GM23248 (cell line): ENCODE measurements around the gene SMC3.

Experiments
- EZH2 ChIP-seq: fragments of 200-600 bp; sonication (generic); IDR thresholded peaks from 2 replicates; pipeline ENCODE4 v1.6.1; 2018; ENCODE audit warnings: antibody characterized with exemption, mild to moderate bottlenecking; ENCODE audit not compliant: insufficient read depth, poor library complexity, severe bottlenecking
- EZH2phosphoT487 ChIP-seq: fragments of 200-600 bp; sonication (generic); IDR thresholded peaks from 2 replicates; pipeline ENCODE4 v1.6.1; 2018; ENCODE audit warnings: antibody characterized with exemption, moderate library complexity, mild to moderate bottlenecking, low read depth; ENCODE audit not compliant: insufficient read depth

DNA sequence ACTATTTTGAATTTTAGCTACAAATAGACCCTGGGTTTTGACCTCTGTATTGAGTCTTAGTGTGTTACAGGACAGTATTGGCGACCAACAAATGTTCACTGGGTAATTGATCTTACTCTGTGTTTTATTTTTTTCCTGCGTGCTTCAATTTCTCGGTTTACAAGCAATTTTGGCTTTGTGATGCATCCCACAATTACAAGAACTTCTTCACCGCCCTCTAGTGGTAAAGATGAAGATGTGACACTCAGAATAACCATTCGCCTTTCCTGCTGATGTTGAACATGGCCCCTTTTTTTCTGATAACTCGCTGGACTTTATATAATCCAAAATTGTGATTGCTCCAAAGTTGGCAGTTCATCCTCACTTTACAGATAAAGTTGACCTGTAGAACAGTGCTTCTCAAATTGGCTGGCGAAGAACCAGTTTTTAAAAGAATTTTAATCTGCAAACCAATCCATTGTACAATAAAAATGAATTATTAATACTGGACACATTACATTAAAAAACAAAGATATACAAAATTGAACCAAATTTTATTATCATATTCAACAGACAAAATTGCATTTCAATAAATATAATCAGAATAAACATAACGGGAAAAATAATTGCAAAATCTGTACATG, 20.2 kb upstream of the SMC3 start:
- TF ChIP-seq EZH2phosphoT487 = no peak
- no peak for TF ChIP-seq EZH2
